Measurements from ENCODE around the gene GPR39.

DNA sequence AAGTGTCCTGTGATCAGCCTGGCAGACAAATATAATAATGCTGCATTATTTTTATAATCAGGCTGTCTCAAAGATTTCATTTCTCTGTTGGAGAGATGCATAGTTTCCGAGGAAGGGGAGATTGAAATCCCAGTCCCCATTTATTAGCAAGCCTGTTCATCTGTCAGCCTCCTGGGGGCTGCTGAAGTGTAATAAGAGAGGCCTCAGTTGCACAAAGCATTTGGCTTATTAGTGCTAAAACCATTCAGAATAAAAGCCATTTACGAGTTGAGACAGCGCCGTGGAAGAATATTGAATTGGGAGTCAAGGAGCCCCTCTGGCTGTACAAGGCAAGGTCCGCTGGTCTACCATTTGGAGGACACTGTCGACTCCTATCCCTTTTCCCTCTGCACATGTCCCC, 6.1 kb downstream of the GPR39 start:
- TF ChIP-seq, protein P1, sequence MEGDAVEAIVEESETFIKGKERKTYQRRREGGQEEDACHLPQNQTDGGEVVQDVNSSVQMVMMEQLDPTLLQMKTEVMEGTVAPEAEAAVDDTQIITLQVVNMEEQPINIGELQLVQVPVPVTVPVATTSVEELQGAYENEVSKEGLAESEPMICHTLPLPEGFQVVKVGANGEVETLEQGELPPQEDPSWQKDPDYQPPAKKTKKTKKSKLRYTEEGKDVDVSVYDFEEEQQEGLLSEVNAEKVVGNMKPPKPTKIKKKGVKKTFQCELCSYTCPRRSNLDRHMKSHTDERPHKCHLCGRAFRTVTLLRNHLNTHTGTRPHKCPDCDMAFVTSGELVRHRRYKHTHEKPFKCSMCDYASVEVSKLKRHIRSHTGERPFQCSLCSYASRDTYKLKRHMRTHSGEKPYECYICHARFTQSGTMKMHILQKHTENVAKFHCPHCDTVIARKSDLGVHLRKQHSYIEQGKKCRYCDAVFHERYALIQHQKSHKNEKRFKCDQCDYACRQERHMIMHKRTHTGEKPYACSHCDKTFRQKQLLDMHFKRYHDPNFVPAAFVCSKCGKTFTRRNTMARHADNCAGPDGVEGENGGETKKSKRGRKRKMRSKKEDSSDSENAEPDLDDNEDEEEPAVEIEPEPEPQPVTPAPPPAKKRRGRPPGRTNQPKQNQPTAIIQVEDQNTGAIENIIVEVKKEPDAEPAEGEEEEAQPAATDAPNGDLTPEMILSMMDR (IDR thresholded peaks at IDR 0.05): no peak
- TF ChIP-seq POLR2A (IDR thresholded peaks at IDR 0.05) (no peak), EP300 (IDR thresholded peaks at IDR 0.05) (no peak), POLR2AphosphoS5 (IDR thresholded peaks at IDR 0.05) (no peak)

All from upper lobe of left lung (tissue), 4 donors.